Right lobe of liver (tissue), 4 donors: Measurements from ENCODE around the gene DNAAF8.

Experiments
- CTCF ChIP-seq, 4 donors: fragments of 200-600 bp in 3 of 4; fragments of 450-650 bp in 1 of 4; IDR thresholded peaks; one replicate each; pipeline versions ENCODE4 v1.5.1 to v1.8.0; 2016 to 2022; ENCODE audit warnings: antibody characterized with exemption in 4 of 4, mild to moderate bottlenecking in 2 of 4
- POLR2A ChIP-seq: fragments of 450-650 bp; IDR thresholded peaks from one replicate; pipeline ENCODE4 v1.6.1; 2017; ENCODE audit warnings: antibody characterized with exemption, mild to moderate bottlenecking
- donor health status: DM: no; HTN: no; CAD: no.
- donor health status: DM: no; HTN: no; CAD: no.
- donor health status: DM: no; HTN: yes; CAD: no.

GRCh38 chr16:4767872-4768548 lies 33.7 kb downstream of the DNAAF8 start:
- TF ChIP-seq POLR2A = no peak
- no peak for TF ChIP-seq CTCF (IDR thresholded peaks at IDR 0.05)
